CD4-positive, alpha-beta T cell (primary cell): ENCODE measurements around the gene DHRSX. TPM values are rescaled to one million over a fixed set of nuclear protein-coding genes. Genes with fewer than 3 reads are reported as not detected.
"Not testable (repeated sequence)": the region's sequence is repeated elsewhere in the genome, so short reads cannot be mapped to it uniquely, and the experiment has no call there.

ENCODE experiments used
- ATAC-seq: fragments of 200-7000 bp; cut with Tn5 transposase; one replicate; pipeline ENCODE4 v1.10.0; 2022; ENCODE audit warnings: mild to moderate bottlenecking; ENCODE audit not compliant: poor library complexity
- CTCF ChIA-PET: fragments of 350-600 bp; sonication (Branson Sonifier 250); formaldehyde crosslinking; loops from one replicate; lab custom pipeline; 2021; ENCODE audit warnings: antibody characterized with exemption, inconsistent platforms; lab: Charles Lee
- POLR2A ChIA-PET: fragments of 350-600 bp; sonication (Branson Sonifier 250); formaldehyde crosslinking; loops from one replicate; lab custom pipeline; 2021; ENCODE audit warnings: antibody characterized with exemption, inconsistent platforms; lab: Charles Lee
- DNase-seq, 14 experiments: peaks; one replicate each; pipeline ENCODE4 v3.0.0-alpha.2; 2013 to 2020; ENCODE audit warnings: mixed read lengths in 2 of 14
- H3K27ac ChIP-seq, 2 donors: one replicate each; pipeline versions ENCODE4 v1.5.1 to v1.7.0; 2013; ENCODE audit warnings: low read length in 2 of 2, low read depth in 1 of 2, mild to moderate bottlenecking in 1 of 2
- H3K27me3 ChIP-seq, 2 experiments: 1 replicate in 1 of 2; 2 replicates in 1 of 2; pipeline versions ENCODE4 v1.6.1 to v1.7.0; 2013; ENCODE audit warnings: low read length in 2 of 2, control low read depth in 1 of 2, mild to moderate bottlenecking in 1 of 2, moderate library complexity in 1 of 2; ENCODE audit not compliant: insufficient read depth in 2 of 2, control insufficient read depth in 1 of 2
- H3K36me3 ChIP-seq: one replicate; pipeline ENCODE4 v1.6.1; 2013; ENCODE audit warnings: low read length, control low read depth; ENCODE audit not compliant: insufficient read depth
- H3K4me1 ChIP-seq: one replicate; pipeline ENCODE4 v1.6.1; 2013; ENCODE audit warnings: low read length, control low read depth; ENCODE audit not compliant: insufficient read depth
- H3K4me3 ChIP-seq: one replicate; pipeline ENCODE4 v1.5.1; 2013; ENCODE audit warnings: mild to moderate bottlenecking, low read length, moderate library complexity
- H3K9me3 ChIP-seq, 2 experiments: 1 replicate in 1 of 2; 2 replicates in 1 of 2; pipeline versions ENCODE4 v1.6.1 to v1.7.0; 2013; ENCODE audit warnings: low read length in 2 of 2, mild to moderate bottlenecking in 2 of 2, control low read depth in 1 of 2, moderate library complexity in 1 of 2; ENCODE audit not compliant: control insufficient read depth in 1 of 2, insufficient read depth in 1 of 2
- H3K27ac Mint-ChIP-seq: one replicate; pipeline ENCODE4 v1.8.0; 2020; ENCODE audit warnings: mixed read lengths
- H3K27me3 Mint-ChIP-seq: one replicate; pipeline ENCODE4 v1.8.0; 2021; ENCODE audit warnings: mixed read lengths
- H3K36me3 Mint-ChIP-seq: one replicate; pipeline ENCODE4 v1.8.0; 2021; ENCODE audit warnings: low read depth, mixed read lengths
- H3K4me1 Mint-ChIP-seq: one replicate; pipeline ENCODE4 v1.8.0; 2021; ENCODE audit warnings: low read depth, mixed read lengths
- H3K4me3 Mint-ChIP-seq: one replicate; pipeline ENCODE4 v1.8.0; 2020; ENCODE audit warnings: mild to moderate bottlenecking, mixed read lengths
- H3K9me3 Mint-ChIP-seq: one replicate; pipeline ENCODE4 v1.8.0; 2020; ENCODE audit warnings: mixed read lengths
- CTCF ChIP-seq: fragments of 200-600 bp; IDR thresholded peaks from one replicate; pipeline ENCODE4 v1.8.0; 2022; ENCODE audit warnings: antibody characterized with exemption, mild to moderate bottlenecking
- intact Hi-C, 2 experiments: fragments of 100-400 bp; cut with DNase I in 1 of 2; cut with micrococcal nuclease in 1 of 2; formaldehyde crosslinking; loops; one replicate each; pipeline versions ENCODE4 v1.15.1 to v1.9.0; 2023 to 2025; cut with DNase I, micrococcal nuclease
- total RNA-seq, 174 experiments: library from RNA in 2 of 174; stranded (reverse) in 2 of 174; gene quantifications; one replicate each; pipeline ENCODE4 v1.2.3 and lab custom pipeline; 2021 to 2026

The DHRSX gene
- total RNA-seq, 2 experiments from 2014 or later, result 12.1 to 13.9 TPM

DNA sequence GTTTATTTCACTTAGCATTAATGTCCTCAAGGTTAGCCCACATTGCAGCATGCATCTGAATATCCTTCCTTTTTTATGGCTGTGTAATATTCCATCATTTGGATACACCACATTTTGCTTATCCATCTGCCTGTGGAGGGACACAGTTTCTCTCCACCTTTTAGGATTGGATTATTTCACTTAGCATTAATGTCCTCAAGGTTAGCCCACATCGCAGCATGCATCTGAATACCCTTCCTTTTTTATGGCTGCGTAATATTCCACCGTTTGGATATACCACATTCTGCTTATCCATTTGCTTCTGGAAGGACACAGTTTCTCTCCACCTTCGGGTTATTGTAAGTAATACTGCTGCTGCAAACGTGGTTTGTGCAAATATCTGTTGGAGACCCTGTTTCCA is 110.0 kb downstream of the DHRSX start:
- no peak for TF ChIP-seq CTCF
- no peaks in the 10 kb centered on the region for H3K4me1 ChIP-seq
- H3K27ac ChIP-seq, result no peak overlapping the region
- H3K9me3 ChIP-seq, result peaks cover 9 to 24% of the 10 kb centered on the region in 2 experiments
- DNase-seq, result no peak
- Mint-ChIP-seq H3K36me3 (peaks cover 70% of the 10 kb centered on the region), H3K27me3 (no peaks in the 10 kb centered on the region), H3K4me3 (no peak overlapping the region), H3K4me1 (no peaks in the 10 kb centered on the region), H3K9me3 (peaks cover 2% of the 10 kb centered on the region), H3K27ac (no peak overlapping the region)
- H3K4me3 ChIP-seq, result no peak overlapping the region
- ATAC-seq, result no peak
- ChIA-PET POLR2A (no interaction called here), CTCF (no interaction called here)
- intact Hi-C loops, result no loop called here
- H3K36me3 ChIP-seq, result peaks cover 9% of the 10 kb centered on the region
- H3K27me3 ChIP-seq, result no peaks in the 10 kb centered on the region

DNA sequence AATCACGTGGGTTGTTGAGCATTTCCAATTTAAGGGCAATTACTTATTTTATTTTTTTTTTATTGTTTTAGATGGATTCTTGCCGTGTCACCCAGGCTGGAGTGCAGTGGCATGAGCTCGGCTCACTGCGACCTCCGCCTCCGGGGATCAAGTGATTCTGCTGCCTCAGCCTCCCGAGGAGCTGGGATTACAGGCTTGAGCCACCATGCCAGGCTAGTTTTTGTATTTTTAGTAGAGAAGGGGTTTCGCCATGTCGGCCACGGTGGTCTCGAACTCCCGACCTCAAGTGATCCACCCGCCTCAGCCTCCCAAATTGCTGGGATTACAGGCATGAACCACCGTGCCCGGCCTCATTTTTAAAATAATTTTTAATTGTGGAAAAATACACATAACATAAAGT is 111.0 kb downstream of the DHRSX start:
- H3K27me3 ChIP-seq, H3K4me3 ChIP-seq, H3K4me1 Mint-ChIP-seq, H3K27ac ChIP-seq, H3K4me1 ChIP-seq, H3K4me3 Mint-ChIP-seq, CTCF ChIA-PET, H3K9me3 Mint-ChIP-seq, DNase-seq, intact Hi-C loops, H3K27ac Mint-ChIP-seq, ATAC-seq, H3K27me3 Mint-ChIP-seq, H3K36me3 ChIP-seq, POLR2A ChIA-PET: not testable (repeated sequence)
- peaks cover 9 to 18% of the 10 kb centered on the region in 2 experiments for H3K9me3 ChIP-seq
- H3K36me3 Mint-ChIP-seq, result peaks cover 67% of the 10 kb centered on the region

- ChIA-PET CTCF (no interaction called here), POLR2A (no interaction called here)
- Histone ChIP-seq H3K9me3 (peaks cover 9 to 18% of the 10 kb centered on the region in 2 experiments), H3K27me3 (no peaks in the 10 kb centered on the region), H3K4me1 (no peaks in the 10 kb centered on the region), H3K36me3 (peaks cover 9% of the 10 kb centered on the region), H3K4me3 (no peak overlapping the region), H3K27ac (no peak overlapping the region)
- no peak for TF ChIP-seq CTCF
- intact Hi-C loops, result no loop called here
- Mint-ChIP-seq H3K36me3 (peaks cover 64% of the 10 kb centered on the region), H3K27me3 (no peaks in the 10 kb centered on the region), H3K4me1 (no peaks in the 10 kb centered on the region), H3K4me3 (no peak overlapping the region), H3K27ac (no peak overlapping the region), H3K9me3 (peaks cover 2% of the 10 kb centered on the region)
- ATAC-seq, result no peak
- DNase-seq, result no peak
Observed at GRCh38 chrX:2389324-2389723, 111.5 kb downstream of the DHRSX start.

DNA sequence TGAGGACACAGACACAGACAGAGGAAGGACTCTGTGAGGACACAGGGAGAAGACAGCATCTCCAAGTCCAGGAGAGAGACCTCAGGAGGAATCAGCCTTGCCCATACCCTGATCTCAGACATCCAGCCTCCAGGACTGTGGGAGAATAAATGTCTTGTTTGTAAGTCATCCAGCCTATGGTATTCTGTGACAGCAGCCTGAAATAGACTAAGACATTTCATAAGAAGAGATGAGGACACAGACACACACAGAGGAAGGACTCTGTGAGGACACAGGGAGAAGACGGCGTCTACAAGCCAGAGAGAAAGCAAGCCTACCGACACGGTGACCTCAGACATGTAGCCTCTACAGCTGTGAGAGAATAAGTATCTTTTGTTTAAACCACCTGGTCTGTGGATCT is 112.1 kb downstream of the DHRSX start:
- H3K4me1 ChIP-seq, result no peaks in the 10 kb centered on the region
- H3K4me3 ChIP-seq, result no peak overlapping the region
- H3K27me3 ChIP-seq, result no peaks in the 10 kb centered on the region
- intact Hi-C loops, result no loop called here
- no peaks in the 10 kb centered on the region for H3K27me3 Mint-ChIP-seq
- peaks cover 2% of the 10 kb centered on the region for H3K9me3 Mint-ChIP-seq
- peaks cover 9% of the 10 kb centered on the region for H3K36me3 ChIP-seq
- peaks cover 57% of the 10 kb centered on the region for H3K36me3 Mint-ChIP-seq
- peaks cover 9 to 13% of the 10 kb centered on the region in 2 experiments for H3K9me3 ChIP-seq
- CTCF ChIA-PET, result no interaction called here
- POLR2A ChIA-PET, result no interaction called here
- no peak overlapping the region for H3K27ac Mint-ChIP-seq
- no peak for TF ChIP-seq CTCF
- H3K4me1 Mint-ChIP-seq, result no peaks in the 10 kb centered on the region
- no peak overlapping the region for H3K4me3 Mint-ChIP-seq
- H3K27ac ChIP-seq, result no peak overlapping the region
- DNase-seq (no peak), ATAC-seq (no peak)
